HS-5 (cell line): ENCODE results near the gene ZNF282.
"Not testable (repeated sequence)": the region's sequence is repeated elsewhere in the genome, so short reads cannot be mapped to it uniquely, and the experiment has no call there.

Experiments used
- DNase-seq: peaks from one replicate; pipeline ENCODE4 v3.0.0-alpha.2; 2012; ENCODE audit warnings: low read depth

The ZNF282 gene

GRCh38 chr7:149257146-149257545 lies 61.8 kb downstream of the ZNF282 start:
- DNase-seq, result no peak

GRCh38 chr7:149261316-149261828 lies 66.0 kb downstream of the ZNF282 start:
- no peak for DNase-seq

- no peak for DNase-seq
Measured at GRCh38 chr7:149261829-149262617, 66.7 kb downstream of the ZNF282 start, which contains the start of gene ZNF783. ZNF783 (plus strand) TSS chr7:149262196; CDS start chr7:149262334, 138 bp downstream.

DNA sequence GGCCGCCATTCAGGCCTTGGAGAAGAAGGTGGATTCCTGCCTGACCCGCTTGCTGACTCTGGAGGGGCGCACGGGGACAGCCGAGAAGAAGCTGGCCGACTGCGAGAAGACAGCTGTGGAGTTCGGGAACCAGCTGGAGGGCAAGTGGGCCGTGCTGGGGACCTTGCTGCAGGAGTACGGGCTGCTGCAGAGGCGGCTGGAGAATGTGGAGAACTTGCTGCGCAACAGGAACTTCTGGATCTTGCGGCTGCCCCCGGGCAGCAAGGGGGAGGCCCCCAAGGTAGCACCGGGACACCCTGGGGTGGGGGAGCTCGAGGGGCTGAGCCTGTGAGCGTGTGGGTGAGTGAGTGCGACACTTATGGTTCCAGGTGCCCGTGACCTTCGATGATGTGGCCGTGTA lies 71.1 kb downstream of the ZNF282 start:
- no peak for DNase-seq

GRCh38 chr7:149267733-149268132 lies 72.4 kb downstream of the ZNF282 start:
- DNase-seq, result no peak

DNA sequence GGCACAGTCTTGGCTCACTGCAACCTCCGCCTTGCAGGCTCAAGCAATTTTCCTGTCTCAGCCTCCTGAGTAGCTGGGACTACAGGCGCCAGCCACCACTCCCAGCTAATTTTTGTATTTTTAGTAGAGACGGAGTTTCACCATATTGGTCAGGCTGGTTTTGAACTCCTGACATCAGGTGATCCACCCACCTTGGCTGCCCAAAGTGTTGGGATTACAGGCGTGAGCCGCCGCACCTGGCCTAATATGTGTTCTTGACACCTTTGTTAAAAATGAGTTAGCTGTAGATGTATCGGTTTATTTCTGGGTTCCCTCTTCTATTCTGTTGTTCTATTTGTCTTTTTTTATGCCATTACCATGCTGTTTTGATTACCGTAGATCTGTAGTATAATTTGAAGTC lies 79.1 kb downstream of the ZNF282 start:
- DNase-seq, result not testable (repeated sequence)
